K562 (cell line): ENCODE data around the gene IGDCC3. TPM values are rescaled to one million over a fixed set of nuclear protein-coding genes. Genes with fewer than 3 reads are reported as not detected.

Experiments
- CBFA2T2 ChIP-seq: fragments of 450-650 bp; conservative IDR thresholded peaks from 2 replicates; pipeline ENCODE4 v1.6.1; 2017; ENCODE audit warnings: mild to moderate bottlenecking
- CEBPB ChIP-seq: fragments of 450-650 bp; IDR thresholded peaks from 2 replicates; pipeline ENCODE4 v1.6.1; 2016; ENCODE audit warnings: missing genetic modification characterization, missing compliant biosample characterization
- CREB1 ChIP-seq, 2 experiments: sonication (generic) in 1 of 2; formaldehyde crosslinking in 1 of 2; IDR thresholded peaks; 2 replicates each; pipeline versions ENCODE4 v1.6.1 to v1.8.0; 2012 to 2022; ENCODE audit warnings: inconsistent platforms in 1 of 2, mild to moderate bottlenecking in 1 of 2, missing genetic modification reagents in 1 of 2, moderate library complexity in 1 of 2
- ESRRA ChIP-seq: fragments of 450-650 bp; IDR thresholded peaks from 2 replicates; pipeline ENCODE4 v1.6.1; 2014; ENCODE audit warnings: low read depth, mild to moderate bottlenecking, moderate library complexity, borderline replicate concordance
- HMG20A ChIP-seq: fragments of 450-650 bp; formaldehyde crosslinking; conservative IDR thresholded peaks from 2 replicates; pipeline ENCODE4 v1.4.0; 2020; ENCODE audit warnings: mild to moderate bottlenecking, mixed read lengths
- HNRNPH1 ChIP-seq: fragments of 200-400 bp; formaldehyde crosslinking; optimal IDR thresholded peaks from 2 replicates; pipeline ENCODE3; 2017; ENCODE audit warnings: low read depth, mild to moderate bottlenecking, low read length, moderate library complexity
- KLF13 ChIP-seq: fragments of 450-650 bp; IDR thresholded peaks from 2 replicates; pipeline ENCODE4 v1.6.1; 2016; ENCODE audit warnings: missing genetic modification characterization, low read depth, mild to moderate bottlenecking, missing compliant biosample characterization, moderate library complexity, borderline replicate concordance
- MBD2 ChIP-seq: sonication (generic); IDR thresholded peaks from 2 replicates; pipeline ENCODE4 v1.6.1; 2016; ENCODE audit warnings: low read depth, borderline replicate concordance
- NR1H2 ChIP-seq: sonication (generic); formaldehyde crosslinking; IDR thresholded peaks from 2 replicates; pipeline ENCODE4 v1.4.0; 2020; ENCODE audit warnings: mild to moderate bottlenecking, missing genetic modification reagents
- OTX1 ChIP-seq: fragments of 450-650 bp; formaldehyde crosslinking; IDR thresholded peaks from 2 replicates; pipeline ENCODE4 v1.4.0; 2022; ENCODE audit warnings: mild to moderate bottlenecking
- POLR2AphosphoS2 ChIP-seq: IDR thresholded peaks from 2 replicates; pipeline ENCODE4 v1.6.1; 2012; ENCODE audit warnings: low read length, improper control_type of control experiment
- POLR2H ChIP-seq: IDR thresholded peaks from 2 replicates; pipeline ENCODE4 v1.6.1; 2016; ENCODE audit warnings: missing genetic modification characterization, low read depth, mild to moderate bottlenecking, control low read depth, missing compliant biosample characterization, moderate library complexity
- PRPF4 ChIP-seq: fragments of 200-400 bp; formaldehyde crosslinking; IDR thresholded peaks from one replicate; pipeline ENCODE4 v1.6.1; 2017; ENCODE audit warnings: low read length, low read depth, mild to moderate bottlenecking; ENCODE audit not compliant: insufficient read depth, poor library complexity, severe bottlenecking
- TCFL5 ChIP-seq: fragments of 250-450 bp; sonication (Bioruptor Pico); conservative IDR thresholded peaks from 2 replicates; pipeline ENCODE4 v1.6.1; 2021; ENCODE audit warnings: mild to moderate bottlenecking, moderate library complexity, matching md5 sums
- ZBTB5 ChIP-seq: fragments of 450-650 bp; IDR thresholded peaks from 2 replicates; pipeline ENCODE4 v1.6.1; 2017; ENCODE audit warnings: antibody characterized with exemption
- ZFP1 ChIP-seq: fragments of 450-650 bp; formaldehyde crosslinking; IDR thresholded peaks from 2 replicates; pipeline ENCODE4 v1.4.0; 2020; ENCODE audit warnings: mild to moderate bottlenecking, mixed read lengths
- ZNF165 ChIP-seq: fragments of 250-450 bp; sonication (Bioruptor Pico); IDR thresholded peaks from 2 replicates; pipeline ENCODE4 v1.4.0; 2020; ENCODE audit warnings: borderline replicate concordance
- ZNF57 ChIP-seq: fragments of 450-650 bp; formaldehyde crosslinking; IDR thresholded peaks from 2 replicates; pipeline ENCODE4 v1.4.0; 2020; ENCODE audit warnings: mild to moderate bottlenecking, moderate library complexity
- ZNF717 ChIP-seq: fragments of 250-450 bp; sonication (Bioruptor Pico); IDR thresholded peaks from 2 replicates; pipeline ENCODE4 v1.5.0; 2021
- ZNF778 ChIP-seq: fragments of 450-650 bp; formaldehyde crosslinking; IDR thresholded peaks from 2 replicates; pipeline ENCODE4 v1.4.0; 2020; ENCODE audit warnings: mild to moderate bottlenecking, moderate library complexity
- polyA plus RNA-seq, 8 experiments: library from polyadenylated mRNA; depleted of rRNA in 4 of 8; stranded (reverse) in 5 of 8; unstranded in 3 of 8; fragments of >200 nt; fragmentation: Nextera tagmentation in 2 of 8; fragmentation: Illumina TruSeq in 1 of 8; extraction: Ambion mirVana in 2 of 8; extraction: Trizol in 1 of 8; gene quantifications; 2 replicates each; pipeline versions ENCODE4 v1.2.1 to v1.2.3, GENCODE V29; 2011 to 2014; ENCODE audit warnings: inconsistent platforms in 1 of 8, missing spikeins in 1 of 8
- total RNA-seq, 7 experiments: library from RNA; depleted of rRNA in 6 of 7; stranded (reverse); fragments of >200 nt in 6 of 7; fragmentation: Illumina TruSeq in 2 of 7; extraction: Trizol in 2 of 7; gene quantifications; 2 replicates each; pipeline versions ENCODE4 v1.2.1 to v1.2.3, GENCODE V29; 2011 to 2021; ENCODE audit warnings: low replicate concordance in 1 of 7
- TF ChIP-seq, protein P1 (sequence below): sonication (generic); formaldehyde crosslinking; IDR thresholded peaks from 2 replicates; pipeline ENCODE4 v1.8.0; 2022; ENCODE audit warnings: mild to moderate bottlenecking, missing genetic modification reagents
- TF ChIP-seq, protein P2 (sequence below), 3 experiments: IDR thresholded peaks in 2 of 3; conservative IDR thresholded peaks in 1 of 3; 2 replicates each; pipeline ENCODE4 v1.5.1; 2011 to 2012; ENCODE audit warnings: low read length in 3 of 3, mild to moderate bottlenecking in 3 of 3, control low read depth in 2 of 3, improper control_type of control experiment in 1 of 3, inconsistent platforms in 1 of 3, low read depth in 1 of 3, mixed read lengths in 1 of 3, moderate library complexity in 1 of 3; ENCODE audit not compliant: insufficient read depth in 2 of 3
- TF ChIP-seq, protein P3 (sequence below): sonication (generic); formaldehyde crosslinking; IDR thresholded peaks from 2 replicates; pipeline ENCODE4 v1.8.1; 2022; ENCODE audit warnings: missing genetic modification reagents

The IGDCC3 gene
- total and polyA plus RNA-seq, 9 of the 15 experiments (the other 6 are each of a cell fraction or from before 2014, with no cell fraction given): not detected

DNA sequence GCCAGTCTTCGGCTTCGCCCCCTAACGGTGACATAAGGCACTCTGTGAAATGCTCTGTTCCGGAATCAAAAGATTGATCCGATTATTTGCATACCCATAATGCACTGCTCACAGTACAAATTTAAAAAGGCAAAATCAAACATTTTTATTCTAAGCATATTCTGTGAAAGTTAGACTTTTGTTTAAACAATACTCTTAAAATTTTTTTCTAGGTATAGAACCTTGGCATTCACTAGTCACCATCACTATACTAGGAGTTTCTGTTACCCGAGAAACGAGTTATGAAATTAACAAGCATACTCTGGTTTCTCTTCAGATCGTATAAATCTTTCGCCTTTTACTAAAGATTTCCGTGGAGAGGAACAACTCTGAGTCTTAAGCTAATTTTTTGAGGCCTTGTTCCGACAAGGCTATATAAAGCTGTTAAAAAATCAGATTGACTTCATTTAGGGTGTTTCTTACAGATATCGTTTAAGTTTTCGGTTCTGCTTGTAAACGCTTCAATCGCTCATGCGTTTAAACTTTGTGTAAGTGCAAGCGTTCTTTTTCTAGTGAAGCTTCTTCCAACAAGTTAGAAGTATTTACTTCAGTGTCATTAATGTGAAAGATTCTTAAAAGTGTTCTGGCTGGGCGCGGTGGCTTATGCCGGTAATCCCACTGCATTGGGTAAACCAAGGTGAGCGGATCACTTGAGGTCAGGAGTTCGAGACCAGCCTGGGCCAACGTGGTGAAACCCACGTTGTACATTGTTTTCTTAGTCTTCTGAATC is 73.2 kb downstream of the IGDCC3 start, which contains the start of gene RNU5B-1 (continued):
- TF ChIP-seq, protein P1, sequence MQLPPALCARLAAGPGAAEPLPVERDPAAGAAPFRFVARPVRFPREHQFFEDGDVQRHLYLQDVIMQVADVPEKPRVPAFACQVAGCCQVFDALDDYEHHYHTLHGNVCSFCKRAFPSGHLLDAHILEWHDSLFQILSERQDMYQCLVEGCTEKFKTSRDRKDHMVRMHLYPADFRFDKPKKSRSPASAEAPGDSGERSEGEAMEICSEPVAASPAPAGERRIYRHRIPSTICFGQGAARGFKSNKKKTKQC (CRISPR knock-in tag): no peak; the same call in 1 of the 2 replicates
- TF ChIP-seq TCFL5 (CRISPR knock-in tag) (peak; percentile 87; the same call in 1 of the 2 replicates), CEBPB (tag) (no peak), ZNF165 (CRISPR knock-in tag) (0 out of 2 replicates have a peak, but pooled peaks have one; percentile 20), ZBTB5 (no peak), ZNF57 (CRISPR knock-in tag) (peak; percentile 72; the same call in 1 of the 2 replicates), OTX1 (peak; percentile 99), CREB1 (IDR thresholded peaks at IDR 0.05) (no peak), CREB1 (CRISPR knock-in tag; IDR thresholded peaks at IDR 0.05) (no peak), HMG20A (CRISPR knock-in tag) (peak; percentile 80; the same call in 1 of the 2 replicates), ESRRA (peak; percentile 42; the same call in 1 of the 2 replicates), CBFA2T2 (peak; percentile 37), ZNF717 (CRISPR knock-in tag) (peak; percentile 97), HNRNPH1 (no peak), KLF13 (tag) (peak; percentile 76), NR1H2 (CRISPR knock-in tag) (no peak), POLR2AphosphoS2 (peak; percentile 100), ZFP1 (CRISPR knock-in tag) (peak; percentile 61), ZNF778 (no peak), PRPF4 (peak; percentile 60), POLR2H (tag) (peak; percentile 100), MBD2 (peak; percentile 90)
- TF ChIP-seq, protein P2, sequence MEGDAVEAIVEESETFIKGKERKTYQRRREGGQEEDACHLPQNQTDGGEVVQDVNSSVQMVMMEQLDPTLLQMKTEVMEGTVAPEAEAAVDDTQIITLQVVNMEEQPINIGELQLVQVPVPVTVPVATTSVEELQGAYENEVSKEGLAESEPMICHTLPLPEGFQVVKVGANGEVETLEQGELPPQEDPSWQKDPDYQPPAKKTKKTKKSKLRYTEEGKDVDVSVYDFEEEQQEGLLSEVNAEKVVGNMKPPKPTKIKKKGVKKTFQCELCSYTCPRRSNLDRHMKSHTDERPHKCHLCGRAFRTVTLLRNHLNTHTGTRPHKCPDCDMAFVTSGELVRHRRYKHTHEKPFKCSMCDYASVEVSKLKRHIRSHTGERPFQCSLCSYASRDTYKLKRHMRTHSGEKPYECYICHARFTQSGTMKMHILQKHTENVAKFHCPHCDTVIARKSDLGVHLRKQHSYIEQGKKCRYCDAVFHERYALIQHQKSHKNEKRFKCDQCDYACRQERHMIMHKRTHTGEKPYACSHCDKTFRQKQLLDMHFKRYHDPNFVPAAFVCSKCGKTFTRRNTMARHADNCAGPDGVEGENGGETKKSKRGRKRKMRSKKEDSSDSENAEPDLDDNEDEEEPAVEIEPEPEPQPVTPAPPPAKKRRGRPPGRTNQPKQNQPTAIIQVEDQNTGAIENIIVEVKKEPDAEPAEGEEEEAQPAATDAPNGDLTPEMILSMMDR (IDR thresholded peaks at IDR 0.05 in 2 of 3, conservative IDR thresholded peaks at IDR 0.05 in 1 of 3; ENCODE audit: insufficient read depth in 2 of 3, low read depth in 1 of 3, low read length in 3 of 3): peak; percentile 72 to 92 (median 88)
- TF ChIP-seq, protein P3, sequence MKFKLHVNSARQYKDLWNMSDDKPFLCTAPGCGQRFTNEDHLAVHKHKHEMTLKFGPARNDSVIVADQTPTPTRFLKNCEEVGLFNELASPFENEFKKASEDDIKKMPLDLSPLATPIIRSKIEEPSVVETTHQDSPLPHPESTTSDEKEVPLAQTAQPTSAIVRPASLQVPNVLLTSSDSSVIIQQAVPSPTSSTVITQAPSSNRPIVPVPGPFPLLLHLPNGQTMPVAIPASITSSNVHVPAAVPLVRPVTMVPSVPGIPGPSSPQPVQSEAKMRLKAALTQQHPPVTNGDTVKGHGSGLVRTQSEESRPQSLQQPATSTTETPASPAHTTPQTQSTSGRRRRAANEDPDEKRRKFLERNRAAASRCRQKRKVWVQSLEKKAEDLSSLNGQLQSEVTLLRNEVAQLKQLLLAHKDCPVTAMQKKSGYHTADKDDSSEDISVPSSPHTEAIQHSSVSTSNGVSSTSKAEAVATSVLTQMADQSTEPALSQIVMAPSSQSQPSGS (CRISPR knock-in tag): no peak
